Activated T-helper 17 cell treated with anti-CD3 and anti-CD28 coated beads, Interleukin-2, amount 50 U/mL, for 72 hours (primary cell): ENCODE measurements around the gene HSD3B1. TPM values are rescaled to one million over a fixed set of nuclear protein-coding genes. Genes with fewer than 3 reads are reported as not detected.
"Not testable (repeated sequence)": the region's sequence is repeated elsewhere in the genome, so short reads cannot be mapped to it uniquely, and the experiment has no call there.

Experiments
- ATAC-seq: fragments of 150-1000 bp; cut with Tn5 transposase; replicated peaks from 2 replicates; pipeline ENCODE4 v1.10.0; 2021; ENCODE audit warnings: mild to moderate bottlenecking, moderate library complexity
- H3K27ac Mint-ChIP-seq: one replicate; pipeline ENCODE4 v1.8.0; 2022; ENCODE audit warnings: mixed read lengths
- H3K27me3 Mint-ChIP-seq: one replicate; pipeline ENCODE4 v1.8.0; 2022; ENCODE audit warnings: mixed read lengths
- H3K36me3 Mint-ChIP-seq: one replicate; pipeline ENCODE4 v1.8.0; 2022; ENCODE audit warnings: low read depth, mild to moderate bottlenecking, mixed read lengths
- H3K4me1 Mint-ChIP-seq: one replicate; pipeline ENCODE4 v1.8.0; 2022; ENCODE audit warnings: mixed read lengths
- H3K4me3 Mint-ChIP-seq: one replicate; pipeline ENCODE4 v1.8.0; 2022; ENCODE audit warnings: mild to moderate bottlenecking, mixed read lengths
- H3K9me3 Mint-ChIP-seq: one replicate; pipeline ENCODE4 v1.8.0; 2022; ENCODE audit warnings: mixed read lengths
- total RNA-seq, 2 donors: library from RNA; stranded (reverse); gene quantifications; one replicate each; pipeline ENCODE4 v1.2.3, GENCODE V29; 2022

The HSD3B1 gene
- total RNA-seq, 2 donors from 2014 or later, result not detected

- Mint-ChIP-seq H3K36me3 (no peaks in the 10 kb centered on the region), H3K4me3 (no peak overlapping the region), H3K27me3 (peaks cover 17% of the 10 kb centered on the region), H3K27ac (no peak overlapping the region), H3K4me1 (no peaks in the 10 kb centered on the region), H3K9me3 (peaks cover 5% of the 10 kb centered on the region)
- no peak for ATAC-seq
Observed at GRCh38 chr1:119531606-119532323, 24.8 kb downstream of the HSD3B1 start.

DNA sequence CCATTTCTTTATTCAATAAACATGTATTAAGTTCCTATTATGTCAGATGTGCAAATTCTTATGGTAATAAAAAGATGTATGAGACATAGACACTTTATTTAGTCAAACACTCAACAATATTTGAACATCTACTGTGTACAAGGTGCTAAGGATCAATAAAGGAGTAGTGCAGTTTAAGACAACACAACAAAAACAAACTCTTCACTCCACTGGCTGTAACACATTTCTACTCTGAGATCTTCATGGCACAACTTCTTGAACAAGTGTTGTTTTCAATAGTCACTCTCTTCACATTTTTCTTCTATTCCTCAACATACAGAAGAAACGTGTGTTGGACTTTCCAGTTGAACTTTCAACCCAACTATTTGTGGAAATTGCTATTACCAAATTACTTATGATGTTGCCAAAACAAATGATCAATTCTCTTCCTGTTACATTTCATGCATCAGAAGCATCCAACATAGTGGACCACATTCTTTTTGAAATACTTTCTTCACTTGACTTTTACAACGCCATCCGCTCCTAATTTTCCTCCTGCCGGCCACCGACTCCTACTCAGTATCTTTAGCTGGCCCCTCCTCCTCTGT lies 25.4 kb downstream of the HSD3B1 start:
- no peak for ATAC-seq
- H3K27ac Mint-ChIP-seq, result no peak overlapping the region
- no peak overlapping the region for H3K4me3 Mint-ChIP-seq
- H3K36me3 Mint-ChIP-seq, result no peaks in the 10 kb centered on the region
- no peaks in the 10 kb centered on the region for H3K4me1 Mint-ChIP-seq
- peaks cover 5% of the 10 kb centered on the region for H3K9me3 Mint-ChIP-seq
- H3K27me3 Mint-ChIP-seq, result peaks cover 17% of the 10 kb centered on the region

GRCh38 chr1:119535381-119535780 lies 28.4 kb downstream of the HSD3B1 start:
- H3K4me3 Mint-ChIP-seq, result no peak overlapping the region
- no peaks in the 10 kb centered on the region for H3K36me3 Mint-ChIP-seq
- no peak for ATAC-seq
- H3K4me1 Mint-ChIP-seq, result no peaks in the 10 kb centered on the region
- H3K27ac Mint-ChIP-seq, result no peak overlapping the region
- H3K27me3 Mint-ChIP-seq, result peaks cover 15% of the 10 kb centered on the region
- peaks cover 5% of the 10 kb centered on the region for H3K9me3 Mint-ChIP-seq

GRCh38 chr1:119537966-119538365 lies 31.0 kb downstream of the HSD3B1 start:
- Mint-ChIP-seq H3K27ac (no peak overlapping the region), H3K4me3 (no peak overlapping the region), H3K36me3 (no peaks in the 10 kb centered on the region), H3K4me1 (no peaks in the 10 kb centered on the region), H3K9me3 (no peaks in the 10 kb centered on the region), H3K27me3 (peaks cover 18% of the 10 kb centered on the region)
- ATAC-seq, result no peak

DNA sequence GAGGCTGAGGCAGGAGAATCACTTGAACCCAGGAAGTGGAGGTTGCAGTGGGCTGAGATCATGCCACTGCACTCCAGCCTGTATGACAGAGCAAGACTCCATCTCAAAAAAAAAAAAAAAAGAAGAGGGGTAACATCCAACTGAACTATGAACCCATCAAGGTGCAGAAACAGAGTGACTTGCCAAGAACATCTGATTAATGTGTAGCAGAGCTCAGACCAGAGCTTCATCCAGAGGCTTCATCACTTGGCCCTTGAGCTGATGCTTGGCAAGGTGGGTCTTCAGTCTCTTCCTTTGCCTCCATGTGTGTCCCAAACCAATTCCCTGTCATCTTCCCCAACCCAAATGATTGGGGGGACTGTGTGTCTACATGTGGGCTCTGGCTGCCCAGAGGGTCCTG lies 32.6 kb downstream of the HSD3B1 start:
- Mint-ChIP-seq H3K27ac (no peak overlapping the region), H3K4me1 (no peaks in the 10 kb centered on the region), H3K27me3 (peaks cover 21% of the 10 kb centered on the region), H3K9me3 (no peaks in the 10 kb centered on the region), H3K36me3 (no peaks in the 10 kb centered on the region), H3K4me3 (no peak overlapping the region)
- no peak for ATAC-seq

GRCh38 chr1:119541389-119541788 lies 34.4 kb downstream of the HSD3B1 start:
- H3K27ac Mint-ChIP-seq, result no peak overlapping the region

DNA sequence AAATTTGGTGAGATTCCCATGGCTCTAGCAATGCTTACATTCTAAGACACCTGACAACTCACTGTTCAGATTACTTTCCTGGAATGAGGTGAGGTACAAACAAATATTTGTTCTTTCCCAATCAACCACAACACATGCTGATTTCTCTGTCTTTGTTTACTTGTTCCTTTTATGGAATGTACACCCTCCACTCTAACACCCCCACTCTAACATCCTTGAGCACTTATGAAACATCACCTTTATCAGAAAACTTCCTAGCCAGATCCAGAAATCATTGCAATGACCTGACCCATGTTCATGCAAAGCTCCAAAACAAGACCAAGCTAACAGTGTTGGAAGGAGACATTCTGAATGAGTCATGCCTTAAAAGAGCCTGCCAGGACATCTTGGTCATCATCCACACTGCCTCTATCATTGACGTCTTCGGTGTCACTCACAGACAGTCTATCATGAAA lies 35.5 kb downstream of the HSD3B1 start:
- H3K9me3 Mint-ChIP-seq, result no peaks in the 10 kb centered on the region
- H3K27ac Mint-ChIP-seq, result no peak overlapping the region
- ATAC-seq, result no peak
- no peaks in the 10 kb centered on the region for H3K4me1 Mint-ChIP-seq
- peaks cover 21% of the 10 kb centered on the region for H3K27me3 Mint-ChIP-seq
- no peak overlapping the region for H3K4me3 Mint-ChIP-seq
- H3K36me3 Mint-ChIP-seq, result no peaks in the 10 kb centered on the region

More at GRCh38 chr1:119541389-119541788, 34.4 kb downstream of the HSD3B1 start:
- Mint-ChIP-seq H3K9me3 (no peaks in the 10 kb centered on the region), H3K4me1 (no peaks in the 10 kb centered on the region), H3K27me3 (peaks cover 21% of the 10 kb centered on the region), H3K4me3 (no peak overlapping the region), H3K36me3 (no peaks in the 10 kb centered on the region)
- no peak for ATAC-seq

GRCh38 chr1:119544165-119544762 lies 37.3 kb downstream of the HSD3B1 start:
- no peak overlapping the region for H3K4me3 Mint-ChIP-seq
- peaks cover 17% of the 10 kb centered on the region for H3K27me3 Mint-ChIP-seq
- H3K9me3 Mint-ChIP-seq, result no peaks in the 10 kb centered on the region
- ATAC-seq, result no peak
- no peaks in the 10 kb centered on the region for H3K4me1 Mint-ChIP-seq
- no peaks in the 10 kb centered on the region for H3K36me3 Mint-ChIP-seq
- H3K27ac Mint-ChIP-seq, result no peak overlapping the region

- Mint-ChIP-seq H3K36me3 (no peaks in the 10 kb centered on the region), H3K4me1 (no peaks in the 10 kb centered on the region), H3K9me3 (no peaks in the 10 kb centered on the region), H3K27ac (no peak overlapping the region), H3K27me3 (peaks cover 15% of the 10 kb centered on the region), H3K4me3 (no peak overlapping the region)
- no peak for ATAC-seq
Observed at GRCh38 chr1:119546641-119547040, 39.6 kb downstream of the HSD3B1 start.

GRCh38 chr1:119547306-119547705 lies 40.3 kb downstream of the HSD3B1 start:
- H3K27me3 Mint-ChIP-seq, result peaks cover 12% of the 10 kb centered on the region
- no peaks in the 10 kb centered on the region for H3K4me1 Mint-ChIP-seq
- no peak overlapping the region for H3K4me3 Mint-ChIP-seq
- no peaks in the 10 kb centered on the region for H3K36me3 Mint-ChIP-seq
- H3K27ac Mint-ChIP-seq, result no peak overlapping the region
- H3K9me3 Mint-ChIP-seq, result no peaks in the 10 kb centered on the region
- ATAC-seq, result no peak

DNA sequence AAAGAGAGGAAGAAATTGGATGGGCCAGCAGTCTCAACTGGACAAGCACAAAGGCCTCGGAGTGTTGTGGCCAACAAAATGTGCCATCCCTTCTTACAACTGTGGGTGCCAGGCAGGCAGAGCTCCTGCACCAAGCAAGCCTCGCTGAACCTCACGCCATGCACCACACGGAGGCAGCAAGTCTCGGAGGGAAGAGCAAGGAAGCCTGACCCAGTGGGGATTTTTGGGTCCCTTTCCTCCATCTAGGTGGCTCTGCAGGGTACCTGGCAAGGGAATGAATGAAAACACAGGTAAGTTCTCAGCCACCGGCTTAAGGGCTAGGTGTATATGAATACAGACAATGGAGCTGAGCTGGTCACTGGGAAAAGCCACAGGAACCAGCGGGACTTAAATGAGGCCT lies 40.8 kb downstream of the HSD3B1 start:
- ATAC-seq, result no peak
- no peak overlapping the region for H3K4me3 Mint-ChIP-seq
- no peak overlapping the region for H3K27ac Mint-ChIP-seq
- H3K36me3 Mint-ChIP-seq, result no peaks in the 10 kb centered on the region
- no peaks in the 10 kb centered on the region for H3K9me3 Mint-ChIP-seq
- H3K4me1 Mint-ChIP-seq, result no peaks in the 10 kb centered on the region
- H3K27me3 Mint-ChIP-seq, result peaks cover 7% of the 10 kb centered on the region

DNA sequence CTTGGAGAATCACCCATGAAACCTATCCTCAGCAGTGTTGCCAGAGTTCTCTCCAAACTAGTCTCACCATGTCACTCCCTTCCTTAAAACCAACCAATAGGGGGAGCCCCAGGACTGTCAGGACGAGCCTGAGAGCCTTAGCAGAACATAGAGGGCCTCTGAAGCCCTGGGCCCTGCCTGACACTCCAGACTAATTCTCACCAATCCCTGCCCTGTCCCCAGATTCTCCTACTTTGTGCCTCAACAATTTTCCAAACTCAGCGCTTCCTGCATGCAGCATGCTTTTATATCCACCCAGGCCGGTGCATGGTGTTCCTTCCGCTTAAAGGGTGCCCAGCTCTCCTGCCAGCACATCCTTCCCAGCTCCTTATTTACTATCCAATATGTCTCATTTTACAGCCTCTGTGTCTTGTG lies 42.7 kb downstream of the HSD3B1 start:
- Mint-ChIP-seq H3K27me3 (peaks cover 4% of the 10 kb centered on the region), H3K4me3 (no peak overlapping the region), H3K4me1 (no peaks in the 10 kb centered on the region), H3K9me3 (no peaks in the 10 kb centered on the region), H3K27ac (no peak overlapping the region), H3K36me3 (no peaks in the 10 kb centered on the region)
- no peak for ATAC-seq

DNA sequence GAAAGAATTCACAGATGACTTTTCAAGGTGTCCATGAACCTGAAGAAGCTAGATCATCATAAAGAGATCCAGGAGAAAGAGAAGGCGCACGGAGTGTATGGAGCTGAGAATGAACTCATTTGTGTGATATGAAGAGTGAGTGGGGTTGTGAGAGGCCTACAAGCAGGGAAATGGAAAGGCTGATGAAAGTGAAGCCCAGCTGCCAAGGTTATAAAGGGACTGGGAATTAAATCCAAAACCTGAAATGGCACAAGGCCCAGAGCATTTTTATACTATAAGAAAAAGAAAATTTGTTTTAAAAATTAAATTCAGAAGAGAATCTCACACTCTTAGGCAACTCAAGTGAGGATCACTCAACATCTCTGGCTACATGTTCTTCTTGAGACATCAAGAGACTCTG lies 43.4 kb downstream of the HSD3B1 start:
- no peaks in the 10 kb centered on the region for H3K4me1 Mint-ChIP-seq
- no peak overlapping the region for H3K4me3 Mint-ChIP-seq
- peaks cover 4% of the 10 kb centered on the region for H3K27me3 Mint-ChIP-seq
- H3K27ac Mint-ChIP-seq, result no peak overlapping the region
- H3K36me3 Mint-ChIP-seq, result no peaks in the 10 kb centered on the region
- no peaks in the 10 kb centered on the region for H3K9me3 Mint-ChIP-seq
- ATAC-seq, result no peak

GRCh38 chr1:119551218-119551617 lies 44.2 kb downstream of the HSD3B1 start:
- no peaks in the 10 kb centered on the region for H3K9me3 Mint-ChIP-seq

DNA sequence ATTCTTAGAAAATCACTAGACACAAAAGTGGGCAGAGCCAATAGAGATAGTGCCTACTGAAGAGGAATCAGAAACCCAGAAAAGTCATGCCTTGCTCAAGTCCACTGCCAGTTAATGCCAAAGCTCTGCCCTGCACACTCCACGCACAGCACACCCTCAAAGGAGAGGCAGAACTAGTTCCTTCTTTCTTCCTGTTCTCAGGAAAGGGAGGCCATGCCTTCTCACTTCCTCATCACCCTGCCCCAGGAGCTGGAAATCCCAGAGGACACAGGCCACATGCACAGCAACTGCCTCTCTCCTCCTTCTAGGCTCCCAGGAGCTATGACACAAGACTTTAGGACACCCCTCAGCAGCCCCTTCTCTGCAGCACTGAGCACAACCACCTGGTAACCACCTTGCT lies 45.6 kb downstream of the HSD3B1 start:
- not testable (repeated sequence) for H3K4me3 Mint-ChIP-seq, H3K27me3 Mint-ChIP-seq

More at GRCh38 chr1:119551218-119551617, 44.2 kb downstream of the HSD3B1 start:
- Mint-ChIP-seq H3K4me3 (no peak overlapping the region), H3K36me3 (no peaks in the 10 kb centered on the region), H3K27ac (no peak overlapping the region), H3K27me3 (peaks cover 4% of the 10 kb centered on the region), H3K4me1 (no peaks in the 10 kb centered on the region)
- ATAC-seq, result no peak

More for the DNA sequence above, 45.6 kb downstream of the HSD3B1 start:
- not testable (repeated sequence) for H3K4me1 Mint-ChIP-seq, ATAC-seq, H3K27ac Mint-ChIP-seq, H3K9me3 Mint-ChIP-seq, H3K36me3 Mint-ChIP-seq
